HepG2 (cell line): ENCODE measurements around the gene RAB3D. TPM values are rescaled to one million over a fixed set of nuclear protein-coding genes. Genes with fewer than 3 reads are reported as not detected.
A peak's percentile ranks its signal among the peaks of the same experiment; 100 is the strongest.

Source experiments
- ATAC-seq: fragments of 200-7000 bp; cut with Tn5 transposase; 3 replicates; pipeline ENCODE4 v1.9.1; 2020; ENCODE audit warnings: mild to moderate bottlenecking, moderate library complexity
- BruUV-seq: library from RNA; stranded (reverse); fragments of 400-500 nt; replicated peaks from 2 replicates; lab custom pipeline; 2021; lab: Mats Ljungman, UMichigan
- CTCF ChIA-PET: fragments of 300-600 bp; formaldehyde crosslinking; extraction: SDS; loops from one replicate; lab custom pipeline; 2021; ENCODE audit warnings: low total read pairs, inconsistent platforms, low intra/inter-chr PET ratio; lab: Yijun Ruan, JAX
- POLR2A ChIA-PET: fragments of 350-600 bp; sonication (Branson Sonifier 250); formaldehyde crosslinking; loops from one replicate; lab custom pipeline; 2020; ENCODE audit warnings: antibody characterized with exemption, inconsistent platforms; lab: Yijun Ruan, JAX
- DNase-seq: peaks from one replicate; pipeline ENCODE4 v3.0.0-alpha.2; 2015; ENCODE audit warnings: low spot score
- FAIRE-seq: peaks from 3 replicates; lab custom pipeline; 2011; peaks lifted over from hg19 to GRCh38; lab: Jason Lieb, UNC
- H2AFZ ChIP-seq: one replicate; pipeline ENCODE4 v1.6.1; 2011; ENCODE audit warnings: low read length, inconsistent platforms
- H3K27ac ChIP-seq: fragments of 300-600 bp; 3 replicates; pipeline ENCODE4 v1.8.0; 2011; ENCODE audit warnings: mixed run types, mild to moderate bottlenecking, mixed read lengths, low read length, inconsistent platforms; ENCODE audit not compliant: insufficient read depth; ENCODE audit errors: extremely low read length
- H3K27me3 ChIP-seq, 2 experiments: fragments of 200-600 bp in 1 of 2; 2 replicates in 1 of 2; 3 replicates in 1 of 2; pipeline versions ENCODE4 v1.6.0 to v1.8.0; 2011; ENCODE audit warnings: low read length in 2 of 2, mild to moderate bottlenecking in 2 of 2, moderate library complexity in 2 of 2, inconsistent platforms in 1 of 2; ENCODE audit not compliant: insufficient read depth in 2 of 2, control insufficient read depth in 1 of 2
- H3K36me3 ChIP-seq, 2 experiments: fragments of 200-600 bp in 1 of 2; replicated peaks in 1 of 2; 2 replicates in 1 of 2; 3 replicates in 1 of 2; pipeline versions ENCODE4 v1.5.1 to v1.8.0; 2011; ENCODE audit warnings: low read length in 2 of 2, inconsistent platforms in 1 of 2; ENCODE audit not compliant: insufficient read depth in 2 of 2, control insufficient read depth in 1 of 2
- H3K4me1 ChIP-seq: 2 replicates; pipeline ENCODE4 v1.5.1; 2012; ENCODE audit warnings: low read length, inconsistent platforms; ENCODE audit not compliant: insufficient read depth
- H3K4me2 ChIP-seq: 2 replicates; pipeline ENCODE4 v1.6.0; 2011; ENCODE audit warnings: low read depth, low read length, inconsistent platforms
- H3K4me3 ChIP-seq, 3 experiments: fragments of 200-600 bp in 1 of 3; sonication (generic), shearing (Covaris generic) in 1 of 3; replicated peaks in 1 of 3; 2 replicates each; pipeline ENCODE4 v1.5.1; 2011 to 2016; ENCODE audit warnings: low read length in 3 of 3, inconsistent platforms in 2 of 3, low read depth in 2 of 3, mild to moderate bottlenecking in 2 of 3, control low read depth in 1 of 3, mixed read lengths in 1 of 3; ENCODE audit not compliant: insufficient read depth in 1 of 3
- H3K79me2 ChIP-seq: one replicate; pipeline ENCODE4 v1.6.1; 2011; ENCODE audit warnings: low read length, inconsistent platforms; ENCODE audit not compliant: insufficient read depth
- H3K9ac ChIP-seq: 2 replicates; pipeline ENCODE4 v1.6.0; 2011; ENCODE audit warnings: mild to moderate bottlenecking, low read depth, low read length, inconsistent platforms; ENCODE audit not compliant: insufficient read depth
- H3K9me3 ChIP-seq: 2 replicates; pipeline ENCODE4 v1.5.1; 2012; ENCODE audit warnings: mild to moderate bottlenecking, low read length
- H4K20me1 ChIP-seq: 2 replicates; pipeline ENCODE4 v1.6.0; 2011; ENCODE audit warnings: inconsistent platforms, mild to moderate bottlenecking, low read length, moderate library complexity; ENCODE audit not compliant: insufficient read depth
- AGO1 ChIP-seq: fragments of 200-400 bp; formaldehyde crosslinking; IDR thresholded peaks from 2 replicates; pipeline ENCODE4 v1.6.1; 2017; ENCODE audit warnings: mild to moderate bottlenecking, low read depth, low read length, moderate library complexity; ENCODE audit not compliant: poor library complexity, severe bottlenecking
- AGO2 ChIP-seq: fragments of 200-400 bp; formaldehyde crosslinking; optimal IDR thresholded peaks from 2 replicates; pipeline ENCODE3; 2017; ENCODE audit warnings: mild to moderate bottlenecking, low read depth, low read length, moderate library complexity
- CEBPG ChIP-seq: IDR thresholded peaks from 2 replicates; pipeline ENCODE4 v1.6.1; 2016
- FOXA1 ChIP-seq, 2 experiments: fragments of 450-650 bp in 1 of 2; sonication (generic) in 1 of 2; formaldehyde crosslinking in 1 of 2; IDR thresholded peaks; 2 replicates each; pipeline versions ENCODE4 v1.4.0 to v1.6.1; 2016 to 2020; ENCODE audit warnings: missing genetic modification reagents in 1 of 2
- GATA4 ChIP-seq: sonication (generic); IDR thresholded peaks from 2 replicates; pipeline ENCODE4 v1.6.1; 2016; ENCODE audit warnings: antibody characterized with exemption, low read depth, borderline replicate concordance
- HES4 ChIP-seq: sonication (generic); formaldehyde crosslinking; IDR thresholded peaks from 2 replicates; pipeline ENCODE4 v1.9.0; 2021; ENCODE audit warnings: mild to moderate bottlenecking, missing genetic modification reagents, borderline replicate concordance
- RBFOX2 ChIP-seq: fragments of 200-400 bp; formaldehyde crosslinking; IDR thresholded peaks from 2 replicates; pipeline ENCODE4 v1.6.1; 2017; ENCODE audit warnings: low read depth, mild to moderate bottlenecking, low read length
- SOX13 ChIP-seq, 3 experiments: fragments of 450-650 bp in 1 of 3; sonication (generic) in 1 of 3; formaldehyde crosslinking in 1 of 3; IDR thresholded peaks in 2 of 3; conservative IDR thresholded peaks in 1 of 3; 2 replicates each; pipeline versions ENCODE4 v1.5.0 to v1.6.1; 2016 to 2020; ENCODE audit warnings: antibody characterized with exemption in 1 of 3, mild to moderate bottlenecking in 1 of 3, missing compliant biosample characterization in 1 of 3, missing genetic modification reagents in 1 of 3, moderate library complexity in 1 of 3
- SPEN ChIP-seq: sonication (generic); formaldehyde crosslinking; IDR thresholded peaks from 2 replicates; pipeline ENCODE4 v1.5.1; 2020; ENCODE audit warnings: low read depth, mild to moderate bottlenecking, missing genetic modification reagents
- ZNF441 ChIP-seq: sonication (generic); formaldehyde crosslinking; IDR thresholded peaks from 2 replicates; pipeline ENCODE4 v1.7.0; 2021; ENCODE audit warnings: missing genetic modification reagents, borderline replicate concordance
- ZNF652 ChIP-seq: IDR thresholded peaks from 2 replicates; pipeline ENCODE4 v1.6.1; 2016; ENCODE audit warnings: low read depth, borderline replicate concordance
- ZNF768 ChIP-seq: sonication (generic); formaldehyde crosslinking; IDR thresholded peaks from 2 replicates; pipeline ENCODE4 v1.4.0; 2020; ENCODE audit warnings: missing genetic modification reagents
- WGBS: methylation state at CpG from one replicate; pipeline ENCODE4 v1.1.6; 2017; ENCODE audit warnings: low lambda C conversion rate; 5-methylcytosine and 5-hydroxymethylcytosine counted together
- in situ Hi-C: cut with HindIII; loops from 2 replicates; pipeline ENCODE4 v1.10.0; 2017; ENCODE audit warnings: low pct_unique_long_range_greater_than_20kb; ENCODE audit not compliant: extremely low pct_ligation_motif_present
- intact Hi-C: fragments of 100-400 bp; cut with micrococcal nuclease; formaldehyde crosslinking; loops from one replicate; pipeline ENCODE4 v1.10.0; 2022; ENCODE audit not compliant: unreplicated experiment
- polyA plus RNA-seq, 8 experiments: library from polyadenylated mRNA; depleted of rRNA in 3 of 8; stranded (reverse) in 7 of 8; unstranded in 1 of 8; fragments of >200 nt; fragmentation: Illumina TruSeq in 4 of 8; extraction: Trizol in 4 of 8; gene quantifications; 2 replicates each; pipeline versions ENCODE4 v1.2.1 to v1.2.3, GENCODE V29; 2011 to 2016; ENCODE audit warnings: low read depth in 4 of 8, missing spikeins in 1 of 8, mixed read lengths in 1 of 8; ENCODE audit not compliant: insufficient read depth in 1 of 8
- total RNA-seq, 5 experiments: library from RNA; depleted of rRNA; stranded (reverse); fragments of >200 nt; fragmentation: Illumina TruSeq; extraction: Trizol; gene quantifications; 2 replicates each; pipeline ENCODE4 v1.2.3, GENCODE V29; 2016; ENCODE audit warnings: low read depth in 1 of 5

Gene RAB3D
- total and polyA plus RNA-seq, 2 of the 13 experiments (the other 11 are each of a cell fraction or from before 2014, with no cell fraction given), result 2.0 to 16.1 TPM

DNA sequence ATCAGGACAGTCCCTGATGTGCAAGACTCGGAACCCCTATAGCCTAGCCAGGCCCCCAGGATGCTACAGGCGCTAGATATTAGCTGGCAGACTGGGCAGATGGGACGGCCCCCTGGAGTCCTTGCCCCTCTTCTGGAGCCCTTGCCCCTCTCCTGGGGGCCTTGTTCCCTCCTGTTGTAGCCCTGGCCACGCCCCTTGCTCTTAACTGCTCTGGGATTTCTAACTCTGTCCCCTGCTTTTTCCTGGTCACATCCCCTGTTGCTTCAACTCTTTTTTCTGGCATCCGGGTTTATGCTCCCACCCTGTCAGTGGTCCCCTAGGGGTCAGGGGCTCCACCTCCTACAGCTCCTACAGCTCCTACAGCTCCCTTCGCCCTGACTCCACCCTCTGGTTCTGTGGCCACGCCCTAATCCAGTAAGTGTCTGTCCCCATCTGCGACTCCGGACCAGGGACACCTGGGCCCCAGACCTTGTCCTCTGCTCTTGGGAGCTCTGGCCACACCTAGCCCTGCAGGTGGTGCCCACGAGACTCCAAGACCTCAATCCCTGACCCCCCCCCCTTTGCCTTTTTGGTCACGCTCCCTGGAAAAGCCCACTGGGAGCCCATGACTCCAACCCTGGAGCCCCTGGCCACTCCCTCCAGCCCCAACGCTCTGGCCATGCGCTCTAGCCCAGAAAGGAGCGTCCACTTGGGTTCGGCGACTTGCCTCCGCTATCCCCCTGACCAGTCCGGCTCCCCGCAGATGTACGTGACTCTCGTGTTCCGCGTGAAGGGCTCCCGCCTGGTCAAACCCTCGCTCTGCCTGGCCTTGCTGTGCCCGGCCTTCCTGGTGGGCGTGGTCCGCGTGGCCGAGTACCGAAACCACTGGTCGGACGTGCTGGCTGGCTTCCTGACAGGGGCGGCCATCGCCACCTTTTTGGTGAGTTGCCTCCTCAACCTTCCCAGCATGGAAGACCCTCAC is 22.6 kb upstream of the RAB3D start:
- no peak for FAIRE-seq
- H3K9me3 ChIP-seq, result no peaks in the 10 kb centered on the region
- H3K4me1 ChIP-seq, result no peaks in the 10 kb centered on the region
- H2AFZ ChIP-seq, result no peak overlapping the region
- intact Hi-C loops, result no loop called here
- no peak for ATAC-seq
- no peak overlapping the region for H3K27ac ChIP-seq
- BruUV-seq, result no TSS peak
- H3K36me3 ChIP-seq, result peaks cover 0 to 5% of the 10 kb centered on the region in 2 experiments; a peak in 3 of 5 replicates
- CTCF ChIA-PET, result no interaction called here
- no peaks in the 10 kb centered on the region for H4K20me1 ChIP-seq
- DNase-seq, result no peak
- no peak overlapping the region for H3K4me2 ChIP-seq
- TF ChIP-seq ZNF768 (0 out of 2 replicates have a peak, but pooled peaks have one; percentile 19), SOX13 (IDR thresholded peaks at IDR 0.05) (no peak), SOX13 (CRISPR knock-in tag; conservative IDR thresholded peaks at IDR 0.05 in 1 of 2, IDR thresholded peaks at IDR 0.05 in 1 of 2) (no peak), AGO2 (peak; percentile 26)
- TF ChIP-seq, all 625 proteins: peak for 2
- no peak overlapping the region for H3K4me3 ChIP-seq
- WGBS, result 93% methylated on average over 26 of the region's 35 CpGs
- no peak overlapping the region for H3K9ac ChIP-seq
- POLR2A ChIA-PET, result interaction anchor here (1.1 to 1.7 kb wide), 2 partner anchors 13 kb away, joined by 4 to 5 read pairs; partner anchors contain the start of gene SWSAP1
- H3K27me3 ChIP-seq, result no peaks in the 10 kb centered on the region
- no peaks in the 10 kb centered on the region for H3K79me2 ChIP-seq
- in situ Hi-C loops, result no loop called here

DNA sequence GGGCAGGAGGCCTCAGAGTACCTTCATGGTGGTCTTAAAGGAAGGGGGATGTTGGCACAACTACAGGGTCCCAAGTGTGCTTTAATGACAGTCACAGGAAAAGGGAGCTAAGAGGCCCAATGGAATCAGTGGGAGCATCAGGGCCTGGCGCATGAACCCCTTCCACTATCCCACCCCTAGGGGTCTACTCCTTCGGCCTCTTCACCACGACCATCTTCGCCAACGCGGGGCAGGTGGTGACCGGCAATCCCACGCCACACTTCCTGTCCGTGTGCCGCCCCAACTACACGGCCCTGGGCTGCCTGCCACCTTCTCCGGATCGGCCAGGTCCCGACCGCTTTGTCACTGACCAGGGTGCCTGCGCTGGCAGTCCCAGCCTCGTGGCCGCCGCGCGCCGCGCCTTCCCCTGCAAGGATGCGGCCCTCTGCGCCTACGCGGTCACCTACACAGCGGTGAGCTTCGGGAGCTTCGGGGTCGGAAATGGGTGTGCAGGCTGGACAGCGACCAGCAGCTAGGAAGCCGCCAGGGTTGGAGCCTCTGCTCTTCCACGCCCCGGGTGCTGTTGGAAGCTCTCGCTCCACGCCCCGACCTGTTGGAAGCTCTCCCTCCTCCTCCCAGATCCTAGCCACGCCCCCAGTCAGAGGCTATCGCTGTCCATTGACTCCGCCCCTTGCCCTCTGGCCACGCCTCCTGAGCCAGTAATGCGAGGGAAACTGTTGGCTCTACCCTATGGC is 21.7 kb upstream of the RAB3D start:
- intact Hi-C loops, result no loop called here
- in situ Hi-C loops, result no loop called here
- Histone ChIP-seq H3K27me3 (no peaks in the 10 kb centered on the region), H3K4me2 (no peak overlapping the region), H3K4me1 (peaks cover 3% of the 10 kb centered on the region), H3K36me3 (peaks cover 0 to 5% of the 10 kb centered on the region in 2 experiments; a peak in 3 of 5 replicates), H3K9ac (no peak overlapping the region), H4K20me1 (no peaks in the 10 kb centered on the region), H3K79me2 (no peaks in the 10 kb centered on the region), H3K27ac (no peak overlapping the region), H2AFZ (no peak overlapping the region), H3K4me3 (no peak overlapping the region), H3K9me3 (no peaks in the 10 kb centered on the region)
- POLR2A ChIA-PET, result interaction anchor here (1.1 kb wide), 1 partner anchor 14 kb away, joined by 5 read pairs; the partner anchor contains the start of gene SWSAP1
- WGBS, result 92% methylated on average over 43 of the region's 43 CpGs
- peak; percentile 30 for TF ChIP-seq AGO1
- TF ChIP-seq CEBPG, result no peak
- TF ChIP-seq ZNF652 (CRISPR knock-in tag), result no peak
- no peak for TF ChIP-seq GATA4
- no peak for TF ChIP-seq HES4
- no peak for TF ChIP-seq FOXA1 (IDR thresholded peaks at IDR 0.05)
- TF ChIP-seq FOXA1 (CRISPR knock-in tag; IDR thresholded peaks at IDR 0.05), result no peak
- no peak for TF ChIP-seq ZNF441 (CRISPR knock-in tag)
- 0 out of 2 replicates have a peak, but pooled peaks have one; percentile 46 for TF ChIP-seq RBFOX2
- TF ChIP-seq AGO2, result peak; percentile 77
- no peak for TF ChIP-seq SPEN
- FAIRE-seq (no peak), ATAC-seq (no peak), DNase-seq (no peak)
- CTCF ChIA-PET, result no interaction called here
- BruUV-seq, result no TSS peak
